Endothelial cell of umbilical vein (primary cell): Measurements from ENCODE around the gene ATP5IF1. TPM values are rescaled to one million over a fixed set of nuclear protein-coding genes. Genes with fewer than 3 reads are reported as not detected.

Experiments
- BruUV-seq: library from RNA; stranded (reverse); fragments of 400-500 nt; replicated peaks from 2 replicates; lab custom pipeline; 2021; lab: Mats Ljungman, UMichigan
- CTCF ChIA-PET: fragments of 300-600, 350-600 bp; sonication (Branson Sonifier 250); formaldehyde crosslinking; loops from one replicate; lab custom pipeline; 2021; ENCODE audit warnings: antibody characterized with exemption, inconsistent platforms; lab: Charles Lee
- POLR2A ChIA-PET: fragments of 300-600, 350-600 bp; sonication (Branson Sonifier 250); formaldehyde crosslinking; loops from one replicate; lab custom pipeline; 2021; ENCODE audit warnings: antibody characterized with exemption, inconsistent platforms; lab: Charles Lee
- DNase-seq: peaks from one replicate; pipeline ENCODE4 v3.0.0-alpha.2; 2011; ENCODE audit warnings: low read depth, low spot score
- FAIRE-seq: peaks from 2 replicates; lab custom pipeline; 2011; peaks lifted over from hg19 to GRCh38; lab: Jason Lieb, UNC
- H2AFZ ChIP-seq: 2 replicates; pipeline ENCODE4 v1.6.0; 2012; ENCODE audit warnings: low read depth, low read length, control low read depth, inconsistent platforms
- H3K27ac ChIP-seq: 2 replicates; pipeline ENCODE4 v1.5.1; 2011; ENCODE audit warnings: low read depth, mild to moderate bottlenecking, control low read depth, low read length, moderate library complexity; ENCODE audit not compliant: insufficient read depth
- H3K27me3 ChIP-seq, 2 experiments: 2 replicates each; pipeline versions ENCODE4 v1.6.0 to v1.6.1; 2011; ENCODE audit warnings: low read length in 2 of 2, mixed read lengths in 1 of 2; ENCODE audit not compliant: control insufficient read depth in 2 of 2, insufficient read depth in 2 of 2
- H3K36me3 ChIP-seq, 2 experiments: 2 replicates in 1 of 2; 3 replicates in 1 of 2; pipeline ENCODE4 v1.5.1; 2011; ENCODE audit warnings: low read length in 2 of 2, mild to moderate bottlenecking in 1 of 2, moderate library complexity in 1 of 2; ENCODE audit not compliant: control insufficient read depth in 2 of 2, insufficient read depth in 2 of 2; ENCODE audit errors: extremely low read depth in 1 of 2
- H3K4me1 ChIP-seq: 3 replicates; pipeline ENCODE4 v1.5.1; 2011; ENCODE audit warnings: mild to moderate bottlenecking, low read length; ENCODE audit not compliant: control insufficient read depth, insufficient read depth; ENCODE audit errors: extremely low read depth
- H3K4me2 ChIP-seq: 2 replicates; pipeline ENCODE4 v1.6.1; 2011; ENCODE audit warnings: low read length, control low read depth, mixed read lengths; ENCODE audit not compliant: insufficient read depth
- H3K4me3 ChIP-seq, 3 experiments: fragments of 200-600 bp in 1 of 3; sonication (generic), shearing (Covaris generic) in 1 of 3; replicated peaks in 1 of 3; 2 replicates each; pipeline ENCODE4 v1.5.1; 2011 to 2016; ENCODE audit warnings: control low read depth in 3 of 3, low read length in 3 of 3, mild to moderate bottlenecking in 2 of 3, inconsistent platforms in 1 of 3, low read depth in 1 of 3, moderate library complexity in 1 of 3; ENCODE audit not compliant: insufficient read depth in 1 of 3
- H3K79me2 ChIP-seq: 2 replicates; pipeline ENCODE4 v1.6.0; 2012; ENCODE audit warnings: low read length, inconsistent platforms; ENCODE audit not compliant: control insufficient read depth, insufficient read depth
- H3K9ac ChIP-seq: replicated peaks from 2 replicates; pipeline ENCODE3; 2011; ENCODE audit warnings: low read length, control low read depth; ENCODE audit not compliant: insufficient read depth; ENCODE audit errors: extremely low read depth
- H3K9me1 ChIP-seq: replicated peaks from 3 replicates; pipeline ENCODE4 v1.6.0; 2011; ENCODE audit warnings: mild to moderate bottlenecking, low read length; ENCODE audit not compliant: control insufficient read depth, insufficient read depth; ENCODE audit errors: extremely low read depth
- H3K9me3 ChIP-seq: replicated peaks from 2 replicates; pipeline ENCODE4 v1.5.1; 2012; ENCODE audit warnings: low read length, inconsistent platforms; ENCODE audit not compliant: control insufficient read depth, insufficient read depth
- H4K20me1 ChIP-seq: replicated peaks from 2 replicates; pipeline ENCODE3; 2011; ENCODE audit warnings: mild to moderate bottlenecking, low read length; ENCODE audit not compliant: control insufficient read depth, insufficient read depth; ENCODE audit errors: extremely low read depth
- EZH2 ChIP-seq: IDR thresholded peaks from 2 replicates; pipeline ENCODE4 v1.6.1; 2012; ENCODE audit warnings: borderline replicate concordance, low read depth, mild to moderate bottlenecking, moderate library complexity, low read length, inconsistent platforms; ENCODE audit not compliant: severe bottlenecking
- FOS ChIP-seq: IDR thresholded peaks from 2 replicates; pipeline ENCODE4 v1.6.1; 2011; ENCODE audit warnings: mild to moderate bottlenecking, low read length, moderate library complexity, borderline replicate concordance; ENCODE audit not compliant: insufficient read depth
- GATA2 ChIP-seq: IDR thresholded peaks from 2 replicates; pipeline ENCODE4 v1.7.0; 2011; ENCODE audit warnings: low read depth, mild to moderate bottlenecking, moderate library complexity, mixed read lengths, low read length; ENCODE audit not compliant: insufficient read length, insufficient read depth
- JUN ChIP-seq: IDR thresholded peaks from 2 replicates; pipeline ENCODE4 v1.6.1; 2011; ENCODE audit warnings: borderline replicate concordance, low read depth; ENCODE audit not compliant: insufficient read length, insufficient read depth
- MYC ChIP-seq: IDR thresholded peaks from one replicate; pipeline ENCODE4 v1.6.1; 2011; ENCODE audit warnings: mild to moderate bottlenecking, low read depth, low read length
- POLR2A ChIP-seq: IDR thresholded peaks from 2 replicates; pipeline ENCODE4 v1.6.1; 2012; ENCODE audit warnings: low read depth, mild to moderate bottlenecking, control low read depth, low read length
- POLR2AphosphoS5 ChIP-seq: IDR thresholded peaks from 2 replicates; pipeline ENCODE4 v1.6.1; 2012; ENCODE audit warnings: low read depth, mild to moderate bottlenecking, control low read depth, low read length, moderate library complexity; ENCODE audit not compliant: insufficient read depth
- dilution Hi-C: fragments of 300-500 bp; cut with MboI; formaldehyde crosslinking; loops from one replicate; pipeline ENCODE4 v1.15.0; 2019; ENCODE audit warnings: low sequenced_read_pairs; ENCODE audit not compliant: extremely low pct_ligation_motif_present
- intact Hi-C: fragments of 100-400 bp; cut with micrococcal nuclease; formaldehyde crosslinking; loops from one replicate; pipeline ENCODE4 v1.10.0; 2022
- polyA plus RNA-seq, 4 experiments: library from polyadenylated mRNA; depleted of rRNA in 3 of 4; stranded (reverse) in 3 of 4; unstranded in 1 of 4; fragments of >200 nt; gene quantifications; 2 replicates each; pipeline versions ENCODE4 v1.2.1 to v1.2.3, GENCODE V29; 2011 to 2012; ENCODE audit warnings: missing spikeins in 1 of 4
- total RNA-seq: library from RNA; stranded (reverse); gene quantifications from 2 replicates; pipeline ENCODE4 v1.2.3, GENCODE V29; 2021
- TF ChIP-seq, protein P1 (sequence below): IDR thresholded peaks from 2 replicates; pipeline ENCODE4 v1.6.1; 2011; ENCODE audit not compliant: insufficient read depth, insufficient read length

Gene ATP5IF1
- total and polyA plus RNA-seq, 2 donors (not counting 3 experiments of a cell fraction or from before 2014, with no cell fraction given): 133 to 243 TPM

DNA sequence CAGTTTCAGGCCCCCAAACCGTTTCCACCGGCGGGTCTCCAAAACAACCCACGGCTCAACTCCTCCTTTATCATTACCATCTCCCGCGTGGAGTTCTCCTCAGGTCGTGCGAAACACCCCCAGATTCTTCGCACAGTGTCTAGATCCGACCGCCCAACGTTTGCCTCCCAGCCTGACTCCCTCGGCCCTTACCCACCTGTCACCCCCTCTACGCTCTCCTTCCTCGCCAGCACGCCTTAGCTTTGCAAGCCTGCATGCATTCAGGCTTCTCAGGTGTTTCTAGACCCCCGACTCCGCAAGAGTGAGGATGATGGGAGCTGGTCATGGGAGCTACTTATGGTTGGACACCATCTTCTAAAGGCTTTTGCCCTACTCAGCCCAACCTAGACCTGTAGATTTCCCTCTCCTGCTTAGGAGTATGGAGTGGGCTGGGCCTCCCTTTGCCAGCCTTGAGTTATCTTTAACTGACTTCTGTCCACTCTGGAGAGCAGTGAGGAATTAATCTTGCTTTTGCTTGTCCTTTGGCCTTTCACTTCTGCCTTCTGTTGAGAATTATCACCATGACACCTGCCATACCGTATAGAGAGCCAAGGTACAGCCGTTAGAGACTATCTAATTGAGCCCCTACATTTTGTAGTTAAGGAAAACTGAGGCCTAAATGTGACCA lies 865 bp downstream of the ATP5IF1 start:
- Histone ChIP-seq H4K20me1 (no peaks in the 10 kb centered on the region), H3K9me1 (no peaks in the 10 kb centered on the region), H3K36me3 (peaks cover 0 to 4% of the 10 kb centered on the region in 2 experiments), H3K79me2 (peaks cover 29% of the 10 kb centered on the region), H3K4me1 (peaks cover 15% of the 10 kb centered on the region), H3K27me3 (no peaks in the 10 kb centered on the region), H3K4me2 (peak overlapping the region; percentile 91), H2AFZ (peak overlapping the region; percentile 72), H3K4me3 (peak overlapping the region; percentile 49 to 84 (median 64)), H3K27ac (peak overlapping the region; percentile 1), H3K9ac (peak overlapping the region; percentile 66), H3K9me3 (no peaks in the 10 kb centered on the region)
- dilution Hi-C loops: no loop called here
- no TSS peak for BruUV-seq
- TF ChIP-seq GATA2: peak; percentile 46
- no peak for TF ChIP-seq POLR2AphosphoS5
- TF ChIP-seq EZH2: no peak
- no peak for TF ChIP-seq FOS
- no peak for TF ChIP-seq POLR2A
- no peak for TF ChIP-seq MYC
- no peak for TF ChIP-seq JUN
- TF ChIP-seq, protein P1, sequence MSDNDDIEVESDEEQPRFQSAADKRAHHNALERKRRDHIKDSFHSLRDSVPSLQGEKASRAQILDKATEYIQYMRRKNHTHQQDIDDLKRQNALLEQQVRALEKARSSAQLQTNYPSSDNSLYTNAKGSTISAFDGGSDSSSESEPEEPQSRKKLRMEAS: no peak
- FAIRE-seq (no peak), DNase-seq (no peak)
- ChIA-PET CTCF (interaction anchor here (1.1 to 3.9 kb wide), 2 partner anchors 12 to 146 kb away, joined by 3 to 32 read pairs; no protein-coding TSS in a partner anchor), POLR2A (interaction anchor here (0.6 to 1.8 kb wide), 2 partner anchors 275 to 345 kb away, joined by 4 to 8 read pairs; no protein-coding TSS in a partner anchor)
- intact Hi-C loops: no loop called here
